DOHH2 (cell line): ENCODE results near the gene MYL4.

Experiments
- H3F3A ChIP-seq: fragments of 200-600 bp; sonication (generic), shearing (Covaris generic); 2 replicates; pipeline ENCODE4 v1.6.0; 2016; ENCODE audit warnings: antibody characterized with exemption, mild to moderate bottlenecking; ENCODE audit not compliant: control insufficient read depth, insufficient read depth
- H3K27ac ChIP-seq: fragments of 200-600 bp; sonication (generic); 2 replicates; pipeline ENCODE4 v1.5.1; 2014; ENCODE audit warnings: low read depth, mild to moderate bottlenecking, low read length, moderate library complexity
- H3K27me3 ChIP-seq: fragments of 200-600 bp; sonication (generic); 2 replicates; pipeline ENCODE4 v1.6.1; 2014; ENCODE audit warnings: mild to moderate bottlenecking, low read length, mixed read lengths; ENCODE audit not compliant: control insufficient read depth
- H3K36me3 ChIP-seq: fragments of 200-600 bp; sonication (generic); 2 replicates; pipeline ENCODE4 v1.6.1; 2014; ENCODE audit warnings: mild to moderate bottlenecking, low read length, moderate library complexity, mixed read lengths; ENCODE audit not compliant: control insufficient read depth
- H3K4me1 ChIP-seq: fragments of 200-600 bp; sonication (generic); 2 replicates; pipeline ENCODE4 v1.6.1; 2014; ENCODE audit warnings: mild to moderate bottlenecking, low read length, mixed read lengths; ENCODE audit not compliant: control insufficient read depth
- H3K4me2 ChIP-seq: fragments of 200-600 bp; sonication (generic); 2 replicates; pipeline ENCODE4 v1.6.0; 2014; ENCODE audit warnings: mild to moderate bottlenecking, low read length, moderate library complexity
- H3K4me3 ChIP-seq: fragments of 200-600 bp; sonication (generic); 2 replicates; pipeline ENCODE4 v1.5.1; 2014; ENCODE audit warnings: mild to moderate bottlenecking, low read length, mixed read lengths
- H3K79me2 ChIP-seq: fragments of 200-600 bp; sonication (generic); 2 replicates; pipeline ENCODE4 v1.6.1; 2014; ENCODE audit warnings: mild to moderate bottlenecking, low read length, mixed read lengths; ENCODE audit not compliant: control insufficient read depth
- H3K9me2 ChIP-seq: fragments of 200-600 bp; sonication (generic); replicated peaks from 2 replicates; pipeline ENCODE4 v1.6.1; 2014; ENCODE audit warnings: mild to moderate bottlenecking, low read length, mixed read lengths; ENCODE audit not compliant: control insufficient read depth
- H3K9me3 ChIP-seq: fragments of 200-600 bp; sonication (generic); 2 replicates; pipeline ENCODE4 v1.6.1; 2014; ENCODE audit warnings: antibody characterized with exemption, low read length, mixed read lengths; ENCODE audit not compliant: control insufficient read depth, insufficient read depth
- H4K20me1 ChIP-seq: fragments of 200-600 bp; sonication (generic); 2 replicates; pipeline ENCODE4 v1.6.0; 2014; ENCODE audit warnings: low read depth, mild to moderate bottlenecking, antibody characterized with exemption, low read length, moderate library complexity; ENCODE audit not compliant: control insufficient read depth, insufficient read depth
- CTCF ChIP-seq: fragments of 200-600 bp; sonication (generic); IDR thresholded peaks from one replicate; pipeline ENCODE4 v1.5.1; 2014; ENCODE audit warnings: antibody characterized with exemption, mild to moderate bottlenecking, low read depth, low read length; ENCODE audit not compliant: poor library complexity, severe bottlenecking
- EZH2phosphoT487 ChIP-seq: fragments of 200-600 bp; sonication (generic); IDR thresholded peaks from 2 replicates; pipeline ENCODE4 v1.6.1; 2017; ENCODE audit warnings: borderline replicate concordance, mild to moderate bottlenecking, antibody characterized with exemption, low read length, moderate library complexity, mixed read lengths

MYL4 gene

DNA sequence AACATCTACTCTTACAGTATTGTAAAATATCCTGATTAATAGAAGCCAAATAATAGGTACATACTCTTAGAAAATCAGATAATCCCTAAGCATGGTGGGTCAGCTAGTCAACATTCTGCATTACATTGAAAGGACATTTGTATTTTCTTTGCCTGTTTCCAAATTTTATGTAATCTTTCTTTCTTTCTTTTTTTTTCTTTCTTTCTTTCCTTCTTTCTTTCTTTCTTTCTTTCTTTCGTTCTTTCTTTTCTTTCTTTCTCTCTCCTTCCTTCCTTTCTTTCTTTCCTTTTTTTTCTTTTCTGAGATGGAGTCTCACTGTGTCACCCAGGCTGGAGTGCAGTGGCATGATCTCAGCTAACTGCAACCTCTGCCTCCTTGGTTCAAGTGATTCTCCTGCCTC is 63.3 kb downstream of the MYL4 start:
- no peak overlapping the region for H3K27ac ChIP-seq
- H3K27me3 ChIP-seq, result no peaks in the 10 kb centered on the region
- peaks cover 4% of the 10 kb centered on the region for H3F3A ChIP-seq
- peaks cover 32% of the 10 kb centered on the region for H3K4me1 ChIP-seq
- no peaks in the 10 kb centered on the region for H3K36me3 ChIP-seq
- TF ChIP-seq EZH2phosphoT487 (no peak), CTCF (no peak)
- no peaks in the 10 kb centered on the region for H3K9me2 ChIP-seq
- peaks cover 12% of the 10 kb centered on the region for H3K9me3 ChIP-seq
- H4K20me1 ChIP-seq, result no peaks in the 10 kb centered on the region
- no peak overlapping the region for H3K4me3 ChIP-seq
- no peak overlapping the region for H3K4me2 ChIP-seq
- no peaks in the 10 kb centered on the region for H3K79me2 ChIP-seq

DNA sequence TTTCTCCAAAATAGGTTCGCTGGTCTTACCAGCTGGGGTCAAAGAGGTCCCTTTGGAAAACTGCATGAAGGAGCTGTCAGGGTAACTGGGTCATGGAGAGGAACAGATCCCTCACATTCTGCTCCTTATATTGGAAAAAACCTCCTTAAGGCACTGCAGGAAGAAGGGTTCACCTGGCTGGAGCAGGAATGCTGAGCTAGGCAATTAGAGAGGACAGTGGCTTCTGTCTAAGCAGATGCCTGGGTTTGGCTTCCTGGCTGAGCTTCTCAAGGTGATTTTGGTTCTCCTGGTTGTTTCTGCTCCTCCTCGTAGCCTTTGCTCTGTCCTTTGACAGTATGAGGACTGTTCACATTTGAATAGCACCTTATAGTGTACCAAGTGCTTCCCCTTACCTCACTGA is 64.1 kb downstream of the MYL4 start:
- Histone ChIP-seq H3K4me1 (peaks cover 39% of the 10 kb centered on the region), H3K79me2 (no peaks in the 10 kb centered on the region), H3K9me2 (no peaks in the 10 kb centered on the region), H3K27me3 (no peaks in the 10 kb centered on the region), H3K36me3 (no peaks in the 10 kb centered on the region), H3K4me2 (no peak overlapping the region), H3K27ac (no peak overlapping the region), H3K9me3 (peaks cover 9% of the 10 kb centered on the region), H4K20me1 (no peaks in the 10 kb centered on the region), H3F3A (peaks cover 10% of the 10 kb centered on the region), H3K4me3 (no peak overlapping the region)
- TF ChIP-seq CTCF, result no peak
- TF ChIP-seq EZH2phosphoT487, result no peak
